CD4-positive, alpha-beta T cell treated with Interleukin-6 for 4 hours (primary cell): Measurements from ENCODE around the gene CHST11.

Experiments used
- DNase-seq: peaks from one replicate; pipeline ENCODE4 v3.0.0-alpha.2; 2020; ENCODE audit warnings: mixed read lengths

The CHST11 gene

GRCh38 chr12:104637604-104638003, 180.9 kb downstream of the CHST11 start:
- DNase-seq = no peak

- DNase-seq = no peak
Measured at GRCh38 chr12:104638218-104638850, 181.6 kb downstream of the CHST11 start.

- no peak for DNase-seq
Measured at GRCh38 chr12:104638851-104639240, 182.1 kb downstream of the CHST11 start.

- no peak for DNase-seq
Measured at GRCh38 chr12:104640956-104641355, 184.2 kb downstream of the CHST11 start.

- no peak for DNase-seq
Measured at GRCh38 chr12:104641862-104642261, 185.1 kb downstream of the CHST11 start.

- no peak for DNase-seq
Measured at GRCh38 chr12:104643093-104643818, 186.5 kb downstream of the CHST11 start.

- peak; percentile 31 for DNase-seq
Measured at GRCh38 chr12:104643819-104644669, 187.3 kb downstream of the CHST11 start.

GRCh38 chr12:104648756-104649155, 192.0 kb downstream of the CHST11 start:
- DNase-seq = no peak

- no peak for DNase-seq
Measured at GRCh38 chr12:104649217-104649824, 192.6 kb downstream of the CHST11 start.

GRCh38 chr12:104649921-104650320, 193.2 kb downstream of the CHST11 start:
- no peak for DNase-seq

GRCh38 chr12:104650541-104650940, 193.8 kb downstream of the CHST11 start:
- no peak for DNase-seq

- DNase-seq = no peak
Measured at GRCh38 chr12:104651811-104652210, 195.1 kb downstream of the CHST11 start.

GRCh38 chr12:104652358-104652757, 195.6 kb downstream of the CHST11 start:
- no peak for DNase-seq

GRCh38 chr12:104652910-104653309, 196.2 kb downstream of the CHST11 start:
- no peak for DNase-seq

- DNase-seq = peak; percentile 13
Measured at GRCh38 chr12:104653730-104654664, 197.2 kb downstream of the CHST11 start.

GRCh38 chr12:104654665-104655609, 198.2 kb downstream of the CHST11 start:
- no peak for DNase-seq

GRCh38 chr12:104656383-104656782, 199.6 kb downstream of the CHST11 start:
- DNase-seq = no peak

- no peak for DNase-seq
Measured at GRCh38 chr12:104656921-104657320, 200.2 kb downstream of the CHST11 start.

GRCh38 chr12:104657726-104658484, 201.2 kb downstream of the CHST11 start:
- no peak for DNase-seq

GRCh38 chr12:104659058-104659457, 202.3 kb downstream of the CHST11 start:
- no peak for DNase-seq
